Measurements from ENCODE around the gene BAZ1B.
"Not testable (repeated sequence)": the region's sequence is repeated elsewhere in the genome, so short reads cannot be mapped to it uniquely, and the experiment has no call there.

BAZ1B gene

DNA sequence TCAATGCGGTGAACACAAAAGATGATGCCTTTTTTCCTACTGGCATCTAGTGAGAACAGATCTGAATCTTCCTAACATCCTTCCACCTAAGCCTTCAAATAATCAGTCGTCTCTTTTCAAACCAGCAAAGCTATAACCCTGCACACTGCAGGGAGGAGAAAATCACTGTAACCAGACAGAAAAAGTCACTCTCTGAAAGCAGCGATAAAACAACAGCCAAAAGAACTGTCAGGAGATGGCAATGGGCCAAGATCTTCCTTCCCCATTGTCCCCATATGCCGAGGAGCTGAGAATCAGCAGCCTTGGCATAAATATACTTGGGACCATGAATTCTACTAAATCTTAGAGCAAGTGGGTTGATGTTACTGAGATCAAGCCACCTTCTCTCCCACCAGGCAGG is 75.4 kb downstream of the BAZ1B start:
- no peak for DNase-seq (ENCODE audit: low spot score)

DNA sequence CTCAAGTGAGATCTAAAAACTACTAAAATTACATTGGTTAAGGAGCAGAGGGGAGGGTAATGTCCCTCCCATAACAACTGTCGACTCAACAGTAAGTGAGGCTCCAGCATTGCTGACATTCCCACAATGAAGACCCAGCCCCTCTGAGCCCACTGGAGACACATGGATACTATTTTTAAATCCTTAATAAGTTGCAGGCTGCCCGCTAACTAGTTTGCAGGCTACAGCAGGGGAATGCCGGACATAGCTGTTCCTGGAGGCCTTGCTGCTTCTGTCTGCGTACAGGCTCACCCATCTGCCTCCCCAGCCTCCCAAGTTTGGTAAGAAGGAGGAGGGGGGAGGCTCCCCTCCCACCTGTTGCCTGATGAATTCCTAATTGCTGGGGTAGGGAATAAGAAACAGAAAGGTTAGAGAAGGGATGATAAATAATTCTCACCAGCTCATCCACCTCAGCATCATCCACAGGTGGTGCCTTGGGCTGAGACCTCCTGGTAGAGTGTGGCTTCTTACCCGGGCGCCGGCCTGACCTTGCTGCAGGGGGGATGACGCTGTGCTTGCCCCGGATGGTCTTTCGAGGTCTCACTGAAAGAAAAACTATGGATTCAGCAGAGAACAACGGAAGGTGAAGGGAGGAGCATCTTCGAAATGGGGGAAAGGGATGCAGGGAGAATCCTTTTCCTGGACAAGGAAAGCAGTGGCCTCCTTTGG is 78.4 kb downstream of the BAZ1B start:
- DNase-seq (ENCODE audit: low spot score), result no peak

DNA sequence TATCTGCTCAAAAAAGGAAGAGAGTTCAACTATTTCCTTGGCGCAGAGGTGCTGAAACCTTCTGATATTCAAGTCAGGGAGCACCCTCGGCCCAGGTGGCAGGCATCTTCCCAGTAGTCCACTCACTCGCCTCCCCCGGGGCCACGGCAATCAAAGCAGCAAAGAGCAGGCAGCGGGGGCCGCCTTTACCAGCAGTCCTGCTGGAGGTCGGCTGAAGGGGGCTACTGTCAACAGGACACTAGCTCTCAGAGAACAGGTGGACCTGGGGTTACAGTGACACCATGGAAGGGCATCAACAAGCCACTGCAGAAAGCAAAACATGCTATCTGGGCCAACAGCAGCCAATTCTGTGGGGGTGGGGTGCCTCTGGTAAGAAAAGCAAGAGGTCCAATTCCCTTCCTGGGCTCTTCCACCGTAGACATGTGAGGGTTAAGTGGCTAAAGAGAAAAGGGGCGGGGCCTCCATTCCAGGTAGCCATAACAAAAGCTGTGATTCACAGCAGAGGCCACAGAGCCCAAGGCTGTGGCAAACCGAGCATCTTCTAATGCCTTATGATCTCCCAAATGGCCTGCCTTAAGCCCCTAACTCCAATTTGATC is 79.1 kb downstream of the BAZ1B start:
- DNase-seq (ENCODE audit: low spot score), result no peak

DNA sequence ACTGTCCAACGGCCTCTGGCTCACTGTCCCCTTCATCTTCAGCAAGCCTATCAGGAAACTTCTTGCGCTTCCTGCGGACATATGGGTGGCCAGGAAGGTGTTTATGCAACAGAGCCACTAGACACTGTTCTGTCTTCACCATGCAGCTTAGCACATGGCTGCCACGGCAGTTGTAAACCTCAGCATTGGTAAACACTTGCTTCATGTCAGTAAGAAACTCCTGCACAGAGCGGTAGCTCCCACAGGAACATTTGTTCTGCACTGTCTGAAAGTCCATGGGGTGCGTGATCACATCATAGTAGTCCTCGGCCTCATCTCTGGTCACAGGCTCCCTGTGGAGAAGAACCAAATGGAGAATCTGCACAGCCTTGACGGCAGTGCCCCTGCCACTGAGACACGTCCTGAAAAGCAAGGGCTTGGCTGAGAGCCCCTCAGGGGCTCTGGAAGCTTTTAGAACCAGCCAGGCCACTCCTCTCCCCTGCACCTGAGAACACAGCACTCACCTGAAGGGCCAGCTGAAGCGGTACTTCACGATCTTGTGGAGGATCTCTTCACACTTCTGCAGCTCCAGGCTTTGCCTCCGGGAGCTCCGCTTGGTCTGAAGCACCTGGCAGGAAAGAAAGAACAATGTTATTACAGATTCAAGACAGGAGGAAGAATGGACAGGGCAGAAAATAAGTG is 79.7 kb downstream of the BAZ1B start:
- DNase-seq (ENCODE audit: low spot score), result no peak

DNA sequence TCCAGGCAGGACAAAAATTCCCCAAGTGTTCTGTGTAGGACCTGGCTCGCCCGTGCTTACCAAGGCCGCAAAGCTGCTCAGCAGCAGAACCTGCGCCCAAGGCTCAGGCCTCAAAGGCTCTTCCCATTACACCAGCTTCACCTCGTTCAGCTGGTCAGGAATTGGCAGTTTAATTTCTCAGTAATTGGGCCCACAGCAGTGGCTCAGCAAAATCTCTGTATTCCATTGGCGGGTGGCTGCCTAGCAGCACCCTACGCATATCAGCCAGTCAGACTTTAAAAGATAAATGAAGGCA is 82.7 kb downstream of the BAZ1B start:
- no peak for DNase-seq (ENCODE audit: low spot score)

DNA sequence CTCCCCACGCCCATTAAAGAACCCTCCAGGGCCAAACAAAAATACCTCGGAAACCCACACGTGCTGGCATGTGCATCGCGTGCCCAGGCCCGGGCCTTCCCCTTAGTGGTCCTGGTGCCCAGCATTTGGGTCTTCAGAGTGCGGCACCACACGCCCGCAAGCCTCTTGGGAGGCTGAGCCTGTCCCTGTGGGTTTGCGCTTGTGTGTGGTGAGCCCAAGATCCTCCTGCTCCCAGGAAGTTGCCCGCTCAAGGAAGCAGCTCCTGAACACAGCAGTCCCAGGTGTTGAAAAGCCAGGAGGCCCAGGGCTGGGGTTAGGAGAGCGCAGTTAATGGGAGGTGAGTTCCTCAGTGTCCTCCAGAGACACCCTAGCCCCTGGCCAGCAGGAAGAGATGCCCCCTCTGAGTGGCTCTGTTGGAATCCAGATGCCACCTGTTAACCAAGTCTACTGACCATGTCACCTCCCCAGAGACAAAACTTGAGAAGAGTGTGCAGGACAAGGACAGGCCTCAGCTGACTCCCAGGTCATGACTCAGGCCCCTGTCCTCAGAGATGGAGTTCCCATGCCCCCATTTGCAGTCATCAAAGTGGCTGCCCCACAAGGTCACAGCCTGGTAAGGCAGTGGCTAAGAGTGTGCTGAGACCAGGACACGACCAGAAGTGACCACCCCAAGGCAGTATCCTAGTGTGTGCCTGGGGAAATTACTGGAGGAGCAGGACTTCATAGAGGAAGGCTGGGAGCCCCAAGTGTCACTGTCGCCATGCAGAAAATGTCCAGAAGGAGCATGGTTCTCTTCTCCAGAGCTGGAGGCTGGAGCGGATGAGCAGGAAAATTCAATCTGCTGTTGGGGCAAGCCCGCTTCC is 83.3 kb downstream of the BAZ1B start:
- no peak for DNase-seq (ENCODE audit: low spot score)

DNA sequence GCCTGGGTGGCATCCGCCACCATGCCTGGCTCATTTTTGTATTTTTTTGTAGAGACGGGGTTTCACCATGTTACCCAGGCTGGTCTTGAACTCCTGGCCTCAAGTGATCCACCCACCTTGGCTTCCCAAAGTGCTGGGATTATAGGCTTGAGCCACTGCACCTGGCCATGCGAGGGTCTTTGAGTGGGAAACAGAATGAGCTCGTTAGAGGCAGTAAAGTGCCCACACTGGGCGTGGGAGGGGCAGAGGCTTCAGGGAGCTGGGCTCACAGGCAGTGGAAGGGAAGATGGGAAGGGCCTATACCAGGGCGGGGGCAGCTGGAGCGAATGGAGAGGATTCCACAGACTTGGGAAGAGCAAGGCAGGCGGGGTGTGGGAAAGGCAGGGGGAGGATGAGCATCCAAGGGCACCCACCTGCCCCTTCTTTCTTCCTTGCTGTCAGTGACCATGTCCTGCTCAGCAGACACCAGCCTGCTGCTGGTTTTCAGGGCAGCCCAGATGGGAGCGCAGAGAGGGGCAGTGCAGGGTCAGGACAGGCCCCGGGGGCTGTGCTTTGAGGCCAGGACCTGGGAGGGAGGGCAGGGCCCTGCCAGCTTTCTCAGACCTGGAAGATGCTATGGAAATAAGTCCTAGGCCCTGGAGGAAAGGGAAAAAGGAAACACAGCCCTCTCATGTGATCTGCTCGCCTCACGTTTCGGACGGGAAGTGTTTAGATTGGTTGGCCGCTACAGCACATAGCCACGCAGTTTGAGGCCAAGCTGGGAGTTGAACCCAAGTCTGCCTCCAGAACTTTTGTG is 84.3 kb downstream of the BAZ1B start:
- DNase-seq (ENCODE audit: low spot score), result no peak

DNA sequence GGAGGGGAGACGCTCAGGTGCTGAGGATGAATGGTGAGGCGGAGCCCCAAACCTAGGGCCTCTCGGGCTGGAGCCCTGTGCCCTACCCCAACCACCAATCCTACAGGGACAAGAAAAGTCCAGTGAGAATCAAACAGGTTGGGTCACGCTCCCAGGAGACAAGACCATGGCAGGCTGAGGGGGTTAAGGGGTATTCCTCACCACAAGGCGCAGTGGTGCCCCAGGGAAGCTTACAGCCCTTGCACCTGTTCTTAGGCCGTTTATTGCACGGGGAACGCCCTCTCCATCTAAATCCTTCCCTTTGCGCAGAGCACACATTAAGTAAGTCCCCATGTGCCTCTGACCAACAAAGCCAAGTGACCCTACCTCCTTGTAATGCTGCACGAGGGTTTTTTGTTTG is 85.0 kb downstream of the BAZ1B start:
- no peak for DNase-seq (ENCODE audit: low spot score)

DNA sequence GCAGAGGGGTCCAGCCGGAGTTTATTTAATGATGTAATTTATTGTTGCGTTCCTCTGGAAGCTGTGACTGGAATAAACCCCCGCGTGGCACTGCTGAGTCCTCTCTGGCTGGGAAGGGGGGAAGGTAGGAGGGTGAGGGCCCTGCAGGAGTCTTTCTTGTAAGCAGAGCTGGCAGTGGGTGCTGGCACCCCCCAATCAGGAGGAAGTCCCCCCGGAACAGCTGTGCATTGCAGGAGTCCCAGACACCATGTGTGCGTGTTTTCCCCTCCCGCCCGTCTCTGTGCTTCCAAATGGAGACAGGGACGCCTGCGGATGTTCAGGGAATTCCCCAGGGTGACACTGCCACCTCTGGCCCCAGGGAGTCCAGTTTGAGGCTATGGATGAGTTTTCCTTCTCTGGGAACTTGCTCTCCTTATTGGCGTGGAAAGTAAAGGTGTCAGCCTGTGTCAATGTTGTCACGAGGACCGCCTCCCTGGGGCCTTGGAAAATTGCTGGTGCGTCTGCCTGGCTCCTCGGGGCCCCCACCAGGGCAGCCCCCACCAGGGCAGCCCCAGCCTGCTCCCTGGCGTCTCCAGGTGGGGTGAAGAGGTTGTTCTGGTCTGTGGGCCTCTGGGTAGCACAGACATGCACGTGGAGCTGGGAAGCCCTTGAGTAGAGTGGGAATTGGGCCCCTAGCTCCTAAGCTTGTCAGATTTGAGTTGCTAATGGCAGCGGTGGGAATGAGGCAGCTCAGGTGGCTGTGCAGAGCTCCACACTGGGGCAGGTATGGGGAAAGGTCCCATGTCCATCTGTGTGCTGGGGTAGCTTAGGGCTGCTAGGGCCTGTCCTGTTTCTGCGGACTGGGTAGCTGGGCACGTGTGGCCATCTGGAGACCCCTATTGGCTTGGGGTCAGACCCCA is 85.8 kb downstream of the BAZ1B start:
- DNase-seq (ENCODE audit: low spot score), result no peak

DNA sequence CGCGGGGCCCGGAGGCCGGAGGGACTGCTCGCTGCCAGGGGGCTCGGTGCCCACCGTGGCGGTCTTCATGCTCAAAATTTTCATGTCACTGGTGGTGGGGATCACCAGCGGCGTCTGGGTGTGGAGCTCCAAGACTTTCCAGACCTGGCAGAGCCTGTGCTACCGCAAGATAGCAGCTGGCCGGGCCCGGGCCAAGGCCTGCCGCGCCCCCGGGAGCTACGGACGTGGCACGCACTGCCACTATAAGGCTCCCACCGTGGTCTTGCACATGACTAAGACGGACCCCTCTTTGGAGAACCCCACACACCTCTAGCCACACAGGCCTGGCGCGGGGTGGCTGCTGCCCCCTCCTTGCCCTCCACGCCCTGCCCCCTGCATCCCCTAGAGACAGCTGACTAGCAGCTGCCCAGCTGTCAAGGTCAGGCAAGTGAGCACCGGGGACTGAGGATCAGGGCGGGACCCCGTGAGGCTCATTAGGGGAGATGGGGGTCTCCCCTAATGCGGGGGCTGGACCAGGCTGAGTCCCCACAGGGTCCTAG is 86.6 kb downstream of the BAZ1B start:
- no peak for DNase-seq (ENCODE audit: low spot score)

DNA sequence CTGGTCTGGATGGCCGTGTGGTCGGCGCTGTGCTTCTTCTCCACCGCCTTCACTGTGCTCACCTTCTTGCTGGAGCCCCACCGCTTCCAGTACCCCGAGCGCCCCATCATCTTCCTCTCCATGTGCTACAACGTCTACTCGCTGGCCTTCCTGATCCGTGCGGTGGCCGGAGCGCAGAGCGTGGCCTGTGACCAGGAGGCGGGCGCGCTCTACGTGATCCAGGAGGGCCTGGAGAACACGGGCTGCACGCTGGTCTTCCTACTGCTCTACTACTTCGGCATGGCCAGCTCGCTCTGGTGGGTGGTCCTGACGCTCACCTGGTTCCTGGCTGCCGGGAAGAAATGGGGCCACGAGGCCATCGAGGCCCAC is 87.4 kb downstream of the BAZ1B start:
- no peak for DNase-seq (ENCODE audit: low spot score)

DNA sequence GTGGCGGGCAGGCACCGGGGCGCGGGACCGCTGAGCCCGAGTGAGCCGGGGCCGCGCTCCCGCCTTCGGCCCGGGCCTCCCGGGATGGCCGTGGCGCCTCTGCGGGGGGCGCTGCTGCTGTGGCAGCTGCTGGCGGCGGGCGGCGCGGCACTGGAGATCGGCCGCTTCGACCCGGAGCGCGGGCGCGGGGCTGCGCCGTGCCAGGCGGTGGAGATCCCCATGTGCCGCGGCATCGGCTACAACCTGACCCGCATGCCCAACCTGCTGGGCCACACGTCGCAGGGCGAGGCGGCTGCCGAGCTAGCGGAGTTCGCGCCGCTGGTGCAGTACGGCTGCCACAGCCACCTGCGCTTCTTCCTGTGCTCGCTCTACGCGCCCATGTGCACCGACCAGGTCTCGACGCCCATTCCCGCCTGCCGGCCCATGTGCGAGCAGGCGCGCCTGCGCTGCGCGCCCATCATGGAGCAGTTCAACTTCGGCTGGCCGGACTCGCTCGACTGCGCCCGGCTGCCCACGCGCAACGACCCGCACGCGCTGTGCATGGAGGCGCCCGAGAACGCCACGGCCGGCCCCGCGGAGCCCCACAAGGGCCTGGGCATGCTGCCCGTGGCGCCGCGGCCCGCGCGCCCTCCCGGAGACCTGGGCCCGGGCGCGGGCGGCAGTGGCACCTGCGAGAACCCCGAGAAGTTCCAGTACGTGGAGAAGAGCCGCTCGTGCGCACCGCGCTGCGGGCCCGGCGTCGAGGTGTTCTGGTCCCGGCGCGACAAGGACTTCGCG is 88.0 kb downstream of the BAZ1B start:
- no peak for DNase-seq (ENCODE audit: low spot score)

DNA sequence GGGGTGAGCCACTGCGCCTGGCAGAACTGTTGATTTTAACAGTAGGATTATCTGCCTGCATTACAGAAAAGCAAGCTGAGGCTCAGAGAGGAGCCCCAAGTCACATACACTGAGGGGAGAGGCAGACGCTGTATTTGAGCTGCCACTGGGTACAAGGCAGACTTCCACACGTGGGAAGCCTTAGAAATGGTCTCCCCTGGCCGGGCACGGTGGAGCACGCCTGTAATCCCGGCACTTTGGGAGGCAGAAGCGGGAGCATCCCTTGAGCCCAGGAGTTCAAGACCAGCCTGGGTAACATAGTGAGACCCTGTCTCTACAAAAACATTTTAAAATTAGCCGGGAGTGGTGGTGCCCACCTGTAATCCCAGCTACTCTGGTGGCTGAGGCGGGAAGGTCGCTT is 89.4 kb downstream of the BAZ1B start:
- DNase-seq (ENCODE audit: low spot score), result no peak

DNA sequence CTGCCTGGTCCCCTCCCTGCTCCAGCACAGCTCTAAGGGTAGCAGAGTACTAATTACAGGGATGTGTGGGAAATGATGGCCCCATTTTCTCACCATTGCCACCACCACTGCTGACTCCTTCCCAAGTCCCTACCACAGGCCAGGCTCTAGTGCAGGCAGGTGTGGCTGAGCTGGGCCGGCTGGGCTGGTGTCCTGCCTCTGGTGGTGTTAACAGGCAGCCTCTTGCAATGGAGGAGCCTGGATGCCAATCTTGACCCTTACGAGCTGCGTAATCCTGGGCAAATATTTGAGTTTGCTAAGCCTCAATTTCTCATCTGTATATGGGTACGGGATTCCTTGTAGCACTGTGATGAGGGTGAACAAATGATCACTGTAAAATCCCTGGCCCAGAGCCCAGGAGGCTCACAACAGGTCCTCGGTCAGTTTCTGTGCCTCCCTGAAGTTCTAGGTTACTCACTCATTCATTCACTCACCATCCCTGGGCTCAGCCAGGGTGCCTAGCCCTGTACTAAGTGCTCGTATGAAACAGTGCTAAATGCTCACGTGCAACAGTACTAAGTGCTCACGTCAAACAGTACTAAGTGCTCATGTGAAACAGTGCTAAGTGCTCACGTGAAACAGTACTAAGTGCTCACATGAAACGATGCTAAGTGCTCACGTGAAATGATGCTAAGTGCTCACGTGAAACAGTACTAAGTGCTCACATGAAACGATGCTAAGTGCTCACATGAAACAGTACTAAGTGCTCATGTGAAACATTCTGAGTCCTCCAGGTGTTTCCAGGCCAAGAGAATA is 90.9 kb downstream of the BAZ1B start:
- DNase-seq (ENCODE audit: low spot score), result no peak

DNA sequence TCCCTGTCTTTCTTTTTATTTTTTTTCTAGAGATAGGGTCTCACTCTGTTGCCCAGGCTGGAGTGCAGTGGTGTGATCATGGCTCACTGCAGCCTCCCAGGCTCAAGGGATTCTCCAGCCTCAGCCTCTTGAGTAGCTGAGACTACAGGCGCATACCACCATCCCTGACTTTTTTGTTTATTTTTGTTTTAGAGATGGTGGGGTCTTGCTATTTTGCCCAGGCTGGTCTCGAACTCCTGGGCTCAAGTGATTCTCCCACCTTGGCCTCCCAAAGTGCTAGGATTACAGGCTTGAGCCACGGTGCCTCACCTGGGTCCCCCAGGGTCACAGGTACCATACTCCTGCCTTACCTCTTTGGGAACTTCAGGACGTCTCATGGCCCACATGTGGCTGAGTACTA is 91.6 kb downstream of the BAZ1B start:
- not testable (repeated sequence) for DNase-seq (ENCODE audit: low spot score)

DNA sequence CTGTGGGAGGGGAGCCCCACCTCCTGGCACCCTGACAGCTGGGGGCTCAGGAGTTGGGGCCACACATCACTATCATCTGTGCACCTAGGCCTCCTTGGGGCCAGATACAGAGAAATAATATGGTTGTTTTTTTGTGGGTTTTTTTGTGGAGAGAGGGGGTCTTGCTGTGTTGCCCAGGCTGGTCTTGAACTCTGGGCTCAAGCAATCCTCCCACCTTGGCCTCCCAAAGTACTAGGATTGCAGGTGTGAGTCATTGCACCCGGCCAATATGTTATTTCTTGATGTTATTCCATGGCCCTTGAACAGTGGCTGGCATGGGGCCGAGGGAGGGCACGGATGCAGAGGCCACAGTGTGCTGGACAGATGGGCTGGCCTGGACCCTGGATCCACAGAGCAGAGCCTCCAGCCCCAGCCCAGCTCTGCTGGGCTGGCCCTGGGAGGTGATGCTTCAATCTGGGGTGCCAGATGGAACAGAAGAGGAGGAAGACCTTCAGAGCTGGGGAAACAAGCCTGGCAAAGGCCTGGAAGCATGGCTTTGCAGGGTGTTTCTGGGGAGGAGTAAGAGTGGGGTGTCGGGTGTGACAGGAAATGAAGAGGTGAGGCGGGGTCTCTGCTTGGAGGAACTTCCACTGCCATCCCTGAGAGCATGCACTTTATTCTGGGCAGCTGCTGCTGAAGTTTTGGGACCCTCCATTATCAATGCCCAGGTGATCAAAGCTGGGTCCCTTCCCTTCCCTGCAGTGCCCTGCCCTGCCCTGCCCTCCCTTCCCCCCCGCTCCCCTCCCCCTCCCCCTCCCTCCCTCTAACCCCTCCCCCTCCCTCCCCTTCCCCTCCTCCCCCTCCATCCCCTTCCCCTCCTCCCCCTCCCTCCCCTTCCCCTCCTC is 92.2 kb downstream of the BAZ1B start:
- DNase-seq (ENCODE audit: low spot score), result no peak

DNA sequence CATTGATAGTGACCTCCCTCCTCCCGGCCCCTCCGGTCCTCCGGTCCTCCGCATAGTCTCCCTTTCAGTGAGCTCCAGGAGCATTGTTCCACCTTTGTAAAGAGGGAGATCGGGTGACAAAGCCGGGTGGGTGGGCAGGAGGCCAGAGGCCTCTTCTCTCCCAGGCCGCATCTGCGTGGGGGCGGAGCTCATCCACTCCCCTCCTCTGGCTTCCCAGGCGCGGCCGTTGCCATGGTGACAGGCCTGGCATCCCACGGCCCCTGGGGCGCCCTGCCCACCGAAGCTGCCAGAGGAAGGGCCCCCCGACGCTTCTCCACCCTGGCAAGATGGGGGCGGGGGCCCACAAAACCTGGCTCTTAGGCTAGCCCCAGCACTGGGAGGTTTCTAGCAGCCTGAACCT is 92.9 kb downstream of the BAZ1B start:
- DNase-seq (ENCODE audit: low spot score), result no peak

Measured in hematopoietic multipotent progenitor cell treated with erythropoietin and hydrocortisone succinate and interleukin-3 and kit ligand, for 15 days (in vitro differentiated cells).